GM10248 (cell line): Measurements from ENCODE around the gene ZNF236.

ENCODE experiments used
- CTCF ChIA-PET: fragments of 300-600 bp; sonication (Branson Sonifier 250); formaldehyde crosslinking; extraction: SDS; loops from one replicate; lab custom pipeline; 2021; ENCODE audit warnings: antibody characterized with exemption; lab: Yijun Ruan, JAX
- POLR2A ChIA-PET: fragments of 350-650 bp; sonication (Branson Sonifier 250); formaldehyde crosslinking; extraction: SDS; loops from one replicate; lab custom pipeline; 2020; ENCODE audit warnings: antibody characterized with exemption; lab: Yijun Ruan, JAX
- DNase-seq: peaks from one replicate; pipeline ENCODE4 v3.0.0; 2012; ENCODE audit errors: extremely low spot score
- TF ChIP-seq, protein P1 (sequence below): IDR thresholded peaks from 2 replicates; pipeline ENCODE4 v1.5.1; 2012; ENCODE audit warnings: mild to moderate bottlenecking, low read depth; ENCODE audit errors: extremely low read depth, missing control alignments, control extremely low read depth

Gene ZNF236

DNA sequence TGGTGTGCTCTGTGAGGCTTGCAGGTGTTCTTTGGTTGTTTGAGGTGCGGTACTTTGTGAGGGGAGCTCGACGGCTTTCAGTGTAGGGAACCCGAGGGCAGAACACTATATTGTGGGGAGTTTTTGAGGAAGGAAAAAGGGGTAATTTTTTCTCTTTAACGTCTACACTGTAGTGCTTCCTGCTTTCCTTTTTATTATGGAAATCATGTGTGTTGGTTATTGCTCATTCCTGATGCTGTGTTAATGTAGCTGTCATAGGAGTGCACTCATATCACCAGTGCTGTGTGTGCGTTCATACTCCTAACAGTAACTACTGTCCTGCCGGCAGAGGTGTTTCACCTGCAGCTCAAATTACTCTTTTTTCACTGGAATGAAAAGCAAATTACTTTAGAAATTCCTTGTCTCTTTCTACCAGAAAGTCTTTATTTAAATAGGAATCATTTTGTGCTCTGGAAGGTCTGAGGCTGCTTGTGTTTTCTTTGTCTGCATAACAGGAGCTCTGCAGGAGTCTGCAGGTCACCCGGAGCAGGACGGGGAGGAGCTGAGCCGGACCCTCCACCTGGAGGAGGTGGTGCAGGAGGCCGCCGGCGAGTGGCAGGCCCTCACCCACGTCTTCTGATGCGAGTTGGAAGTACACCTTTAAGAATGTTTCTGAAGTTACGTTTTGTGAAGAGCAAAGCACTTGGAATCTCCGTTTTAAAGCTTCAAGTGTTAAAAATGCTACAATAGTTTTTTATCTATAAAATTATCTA is 145.5 kb downstream of the ZNF236 start:
- no peak for DNase-seq
- ChIA-PET CTCF (interaction anchor here (0.8 to 1.8 kb wide), 6 partner anchors 9 to 45 kb away, joined by 3 to 6 read pairs (median 4); no protein-coding TSS in a partner anchor), POLR2A (no interaction called here)
- TF ChIP-seq, protein P1, sequence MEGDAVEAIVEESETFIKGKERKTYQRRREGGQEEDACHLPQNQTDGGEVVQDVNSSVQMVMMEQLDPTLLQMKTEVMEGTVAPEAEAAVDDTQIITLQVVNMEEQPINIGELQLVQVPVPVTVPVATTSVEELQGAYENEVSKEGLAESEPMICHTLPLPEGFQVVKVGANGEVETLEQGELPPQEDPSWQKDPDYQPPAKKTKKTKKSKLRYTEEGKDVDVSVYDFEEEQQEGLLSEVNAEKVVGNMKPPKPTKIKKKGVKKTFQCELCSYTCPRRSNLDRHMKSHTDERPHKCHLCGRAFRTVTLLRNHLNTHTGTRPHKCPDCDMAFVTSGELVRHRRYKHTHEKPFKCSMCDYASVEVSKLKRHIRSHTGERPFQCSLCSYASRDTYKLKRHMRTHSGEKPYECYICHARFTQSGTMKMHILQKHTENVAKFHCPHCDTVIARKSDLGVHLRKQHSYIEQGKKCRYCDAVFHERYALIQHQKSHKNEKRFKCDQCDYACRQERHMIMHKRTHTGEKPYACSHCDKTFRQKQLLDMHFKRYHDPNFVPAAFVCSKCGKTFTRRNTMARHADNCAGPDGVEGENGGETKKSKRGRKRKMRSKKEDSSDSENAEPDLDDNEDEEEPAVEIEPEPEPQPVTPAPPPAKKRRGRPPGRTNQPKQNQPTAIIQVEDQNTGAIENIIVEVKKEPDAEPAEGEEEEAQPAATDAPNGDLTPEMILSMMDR: no peak

DNA sequence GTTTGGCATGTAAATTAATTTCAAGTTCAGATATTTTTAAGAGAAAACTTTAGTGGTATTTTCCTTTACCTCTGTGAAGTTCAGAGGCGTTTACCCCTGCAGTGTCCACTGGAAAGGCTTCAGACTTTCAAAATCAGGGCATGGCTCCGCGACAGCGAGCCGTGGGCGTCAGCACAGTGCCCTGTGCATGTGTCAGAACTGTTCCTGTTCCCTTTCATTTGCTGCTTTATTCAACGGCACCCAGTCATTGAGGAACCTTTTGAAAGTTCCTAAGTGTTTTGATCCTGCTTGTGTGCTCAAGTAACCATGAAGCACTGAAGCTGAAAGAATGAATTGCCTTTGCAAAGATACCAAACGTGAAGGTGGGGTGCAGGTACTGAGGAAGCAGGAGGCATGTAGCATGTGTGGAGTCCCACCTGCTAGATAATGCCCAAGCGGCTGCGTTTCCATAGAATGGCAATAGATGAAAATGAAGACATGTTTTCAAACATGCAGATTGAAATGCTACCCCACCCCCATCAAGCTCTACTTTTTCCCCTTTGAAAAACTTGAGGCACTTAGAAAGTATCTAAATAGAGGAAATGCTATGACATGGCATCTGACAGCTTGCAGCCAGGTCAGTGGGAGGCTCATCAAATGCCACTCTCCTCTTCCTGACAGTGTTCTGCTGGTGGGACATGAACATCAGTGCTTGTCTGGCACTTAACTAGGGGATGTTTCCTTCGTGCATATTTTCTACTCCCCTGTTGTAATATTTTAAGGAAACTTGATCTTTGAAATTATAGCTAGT is 148.6 kb downstream of the ZNF236 start:
- no peak for DNase-seq
- ChIA-PET POLR2A (no interaction called here), CTCF (interaction anchor here (1.0 to 2.9 kb wide), 7 partner anchors 10 to 80 kb away, joined by 3 to 18 read pairs (median 3); no protein-coding TSS in a partner anchor)
- TF ChIP-seq, protein P1: no peak

DNA sequence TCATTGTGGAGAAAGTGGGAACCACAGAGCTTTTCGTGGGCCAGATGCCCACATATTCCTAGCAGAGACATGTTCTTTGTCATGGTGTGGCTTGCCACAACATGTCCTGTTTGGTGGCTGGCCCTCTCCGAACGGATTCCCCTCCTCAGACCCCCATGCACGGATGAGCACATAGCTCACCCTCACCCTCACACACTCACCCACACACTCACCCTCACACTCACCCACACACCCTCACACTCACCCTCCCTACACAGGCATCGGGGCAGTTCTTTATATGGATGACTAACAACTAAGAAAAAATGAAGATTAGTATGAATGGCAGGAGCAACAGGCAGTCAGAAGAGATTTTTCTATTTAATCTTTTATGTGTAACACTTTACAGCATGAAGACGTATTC is 149.9 kb downstream of the ZNF236 start:
- ChIA-PET POLR2A (no interaction called here), CTCF (interaction anchor here (0.6 to 2.9 kb wide), 5 partner anchors 9 to 82 kb away, joined by 3 to 18 read pairs (median 3); no protein-coding TSS in a partner anchor)
- TF ChIP-seq, protein P1: no peak
- no peak for DNase-seq

GRCh38 chr18:76972846-76973519 is 150.6 kb downstream of the ZNF236 start:
- CTCF ChIA-PET: interaction anchor here (2.9 kb wide), 1 partner anchor 10 kb away, joined by 18 read pairs; no protein-coding TSS in a partner anchor
- TF ChIP-seq, protein P1: no peak
- POLR2A ChIA-PET: no interaction called here
- DNase-seq: no peak

GRCh38 chr18:76973520-76974266 is 151.3 kb downstream of the ZNF236 start:
- TF ChIP-seq, protein P1: no peak
- POLR2A ChIA-PET: no interaction called here
- no peak for DNase-seq
- CTCF ChIA-PET: interaction anchor here (1.6 to 3.9 kb wide), 2 partner anchors 10 to 52 kb away, joined by 5 to 28 read pairs; no protein-coding TSS in a partner anchor
